Glutamatergic neuron (in vitro differentiated cells): ENCODE results near the gene ZNF652. TPM values are rescaled to one million over a fixed set of nuclear protein-coding genes. Genes with fewer than 3 reads are reported as not detected.

Experiments
- DNase-seq: peaks from one replicate; pipeline ENCODE4 v3.0.0; 2022
- H3K27ac Mint-ChIP-seq: one replicate; pipeline ENCODE4 v1.8.0; 2020; ENCODE audit warnings: mild to moderate bottlenecking, mixed read lengths, inconsistent platforms; ENCODE audit not compliant: unreplicated experiment
- H3K27me3 Mint-ChIP-seq: one replicate; pipeline ENCODE4 v1.8.0; 2020; ENCODE audit warnings: mild to moderate bottlenecking, moderate library complexity, mixed read lengths, inconsistent platforms; ENCODE audit not compliant: unreplicated experiment
- H3K36me3 Mint-ChIP-seq: one replicate; pipeline ENCODE4 v1.8.0; 2020; ENCODE audit warnings: mild to moderate bottlenecking, mixed read lengths, inconsistent platforms; ENCODE audit not compliant: unreplicated experiment
- H3K4me1 Mint-ChIP-seq: one replicate; pipeline ENCODE4 v1.8.0; 2020; ENCODE audit warnings: mild to moderate bottlenecking, low read depth, mixed read lengths, inconsistent platforms; ENCODE audit not compliant: unreplicated experiment
- H3K4me3 Mint-ChIP-seq: one replicate; pipeline ENCODE4 v1.8.0; 2020; ENCODE audit warnings: mild to moderate bottlenecking, mixed read lengths, inconsistent platforms; ENCODE audit not compliant: unreplicated experiment
- H3K9me3 Mint-ChIP-seq: one replicate; pipeline ENCODE4 v1.8.0; 2020; ENCODE audit warnings: mild to moderate bottlenecking, moderate library complexity, mixed read lengths, inconsistent platforms; ENCODE audit not compliant: unreplicated experiment
- long read RNA-seq: library from polyadenylated mRNA; unstranded; transcript quantifications from one replicate; pipeline ENCODE4 v2.0.0, GENCODE V29; 2020; ENCODE audit not compliant: unreplicated experiment
- total RNA-seq: library from RNA; stranded (reverse); fragmentation: NEBNext Ultra II Directional; extraction: Animal tissue kit (Norgen Biotek cat#: 25700); gene quantifications from one replicate; pipeline ENCODE4 v1.2.1, GENCODE V29; 2021; ENCODE audit not compliant: unreplicated experiment
- TF ChIP-seq, protein P1 (sequence below): fragments of 200-600 bp; sonication (generic); IDR thresholded peaks from one replicate; pipeline ENCODE4 v1.5.0; 2021; ENCODE audit not compliant: partially characterized antibody, unreplicated experiment

Gene ZNF652
- total RNA-seq, result 37.4 TPM
- long read RNA-seq, result 0 reads

DNA sequence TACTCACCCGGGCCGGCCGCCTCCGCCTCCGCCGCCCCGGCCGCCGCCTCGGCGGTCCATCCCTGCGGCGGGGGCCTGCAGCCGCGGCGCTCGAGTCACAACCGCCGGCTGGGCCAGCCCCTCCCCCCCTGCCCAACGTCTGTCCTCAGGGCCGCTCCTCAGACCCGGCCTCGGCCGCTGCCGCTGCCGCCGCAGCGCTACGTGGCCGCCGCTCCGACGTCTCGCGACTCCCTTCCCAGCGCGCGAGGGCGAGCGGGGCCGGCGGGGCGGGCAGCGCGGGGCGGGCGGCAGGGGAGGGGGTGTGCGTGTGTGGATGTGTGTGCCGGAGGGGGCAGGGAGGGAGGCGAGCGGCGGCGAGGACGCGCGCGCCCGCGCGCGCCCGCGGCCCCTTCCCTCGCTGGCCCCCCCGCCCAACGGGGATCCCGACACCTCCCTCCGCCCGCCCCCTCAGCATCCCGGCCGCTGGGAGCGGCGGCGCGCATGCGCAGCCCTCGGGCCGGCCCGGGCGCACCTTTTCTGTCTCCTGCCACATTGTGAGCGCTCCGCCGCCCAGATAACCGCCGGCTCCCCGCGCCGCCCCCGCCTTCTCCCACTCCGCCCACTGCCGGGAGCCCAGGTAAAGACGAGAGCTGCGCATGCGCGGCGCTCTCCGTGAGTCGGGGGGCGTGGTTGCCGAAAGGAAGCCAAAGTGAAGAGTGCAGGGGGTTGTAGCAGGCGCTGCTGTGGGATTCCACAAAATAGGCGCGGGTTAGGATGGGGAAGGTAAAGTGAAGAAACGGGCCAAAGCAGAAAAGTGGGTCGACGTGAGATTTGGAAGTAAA is at the start of gene ZNF652:
ZNF652 (minus strand) TSS at position 349 of the 821 bp plus-strand sequence. CDS start 44,525 bp downstream, outside the sequence.
- Mint-ChIP-seq H3K4me3 (peak within 1 kb of the TSS; percentile 98), H3K4me1 (peaks cover 11% of the 10 kb centered on the region), H3K9me3 (peaks cover 6% of the 10 kb centered on the region), H3K27ac (peak within 1 kb of the TSS; percentile 81), H3K36me3 (no peaks in the 10 kb centered on the region), H3K27me3 (peaks cover 10% of the 10 kb centered on the region)
- TF ChIP-seq, protein P1, sequence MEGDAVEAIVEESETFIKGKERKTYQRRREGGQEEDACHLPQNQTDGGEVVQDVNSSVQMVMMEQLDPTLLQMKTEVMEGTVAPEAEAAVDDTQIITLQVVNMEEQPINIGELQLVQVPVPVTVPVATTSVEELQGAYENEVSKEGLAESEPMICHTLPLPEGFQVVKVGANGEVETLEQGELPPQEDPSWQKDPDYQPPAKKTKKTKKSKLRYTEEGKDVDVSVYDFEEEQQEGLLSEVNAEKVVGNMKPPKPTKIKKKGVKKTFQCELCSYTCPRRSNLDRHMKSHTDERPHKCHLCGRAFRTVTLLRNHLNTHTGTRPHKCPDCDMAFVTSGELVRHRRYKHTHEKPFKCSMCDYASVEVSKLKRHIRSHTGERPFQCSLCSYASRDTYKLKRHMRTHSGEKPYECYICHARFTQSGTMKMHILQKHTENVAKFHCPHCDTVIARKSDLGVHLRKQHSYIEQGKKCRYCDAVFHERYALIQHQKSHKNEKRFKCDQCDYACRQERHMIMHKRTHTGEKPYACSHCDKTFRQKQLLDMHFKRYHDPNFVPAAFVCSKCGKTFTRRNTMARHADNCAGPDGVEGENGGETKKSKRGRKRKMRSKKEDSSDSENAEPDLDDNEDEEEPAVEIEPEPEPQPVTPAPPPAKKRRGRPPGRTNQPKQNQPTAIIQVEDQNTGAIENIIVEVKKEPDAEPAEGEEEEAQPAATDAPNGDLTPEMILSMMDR, result no peak
- peak; percentile 89 for DNase-seq

DNA sequence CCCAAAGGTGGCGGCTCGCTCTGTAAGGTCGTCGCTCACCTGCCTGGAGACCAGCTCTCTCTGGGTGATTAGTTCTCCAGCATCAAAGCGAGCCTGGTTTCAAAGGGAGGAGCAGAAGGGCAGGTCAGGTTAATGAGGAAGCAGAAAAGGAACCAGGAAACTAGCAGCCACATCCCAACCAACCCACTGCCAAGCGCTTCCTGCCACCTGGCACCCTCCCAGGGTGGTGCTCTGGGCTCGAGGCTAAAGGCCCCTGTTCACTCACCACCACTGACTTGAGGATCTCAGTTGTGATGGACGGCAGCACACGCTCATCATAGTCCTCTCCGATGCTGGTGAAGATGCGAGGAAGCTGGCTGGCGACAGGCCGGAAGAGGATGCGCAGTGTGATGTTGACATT is 47.0 kb upstream of the ZNF652 start:
- H3K9me3 Mint-ChIP-seq, result peaks cover 3% of the 10 kb centered on the region
- H3K27ac Mint-ChIP-seq, result no peak overlapping the region
- TF ChIP-seq, protein P1, result no peak
- no peak for DNase-seq
- peaks cover 2% of the 10 kb centered on the region for H3K4me1 Mint-ChIP-seq
- no peaks in the 10 kb centered on the region for H3K36me3 Mint-ChIP-seq
- H3K27me3 Mint-ChIP-seq, result no peaks in the 10 kb centered on the region
- H3K4me3 Mint-ChIP-seq, result no peak overlapping the region

DNA sequence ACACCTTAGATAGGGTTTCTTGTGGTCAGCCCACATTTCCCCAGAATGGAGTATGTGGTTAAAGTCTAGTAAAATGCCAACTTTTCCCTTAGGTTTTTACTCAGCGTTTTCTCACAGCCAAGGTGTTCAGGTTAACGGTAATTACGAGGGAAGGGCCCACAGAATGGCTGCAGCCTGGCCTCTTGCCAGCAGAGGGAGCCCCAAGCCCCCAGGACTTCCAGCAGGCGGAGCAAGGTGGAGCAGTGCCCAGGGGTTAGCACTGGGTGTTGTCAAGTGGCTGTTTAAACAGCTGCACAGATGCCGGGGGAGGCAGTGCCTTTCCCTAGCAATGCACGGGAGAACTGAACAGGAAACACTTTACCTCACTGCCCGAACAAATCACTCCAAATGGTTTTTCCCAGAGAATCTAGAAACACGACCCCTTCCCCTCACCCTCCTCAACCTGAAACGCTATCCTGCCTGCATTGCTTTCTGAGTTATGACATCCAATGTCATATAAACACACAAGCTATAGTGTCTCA is 46.0 kb upstream of the ZNF652 start:
- Mint-ChIP-seq H3K36me3 (no peaks in the 10 kb centered on the region), H3K4me3 (no peak overlapping the region), H3K9me3 (peaks cover 3% of the 10 kb centered on the region), H3K27me3 (no peaks in the 10 kb centered on the region), H3K4me1 (no peaks in the 10 kb centered on the region), H3K27ac (no peak overlapping the region)
- peak; percentile 90 for DNase-seq
- TF ChIP-seq, protein P1, result peak; percentile 95

DNA sequence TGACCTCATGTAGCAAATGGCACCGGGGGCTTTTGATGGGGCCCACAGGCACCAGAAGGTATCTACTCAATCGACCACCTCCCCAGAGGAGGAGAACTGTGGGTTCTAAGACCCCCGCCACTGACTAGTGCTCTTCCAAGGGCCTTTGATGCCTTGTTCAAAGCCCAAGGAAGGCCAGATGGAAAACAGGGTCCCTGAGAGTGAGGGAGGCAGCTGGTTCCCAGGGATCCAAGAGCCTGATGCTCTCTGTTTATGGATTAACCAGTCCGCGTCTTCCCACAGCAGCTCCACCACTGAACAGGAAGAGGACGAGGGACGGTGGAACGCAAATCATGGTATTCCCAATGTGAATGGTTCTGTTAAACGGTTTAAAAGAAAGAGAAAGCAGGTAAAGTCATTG is 45.0 kb upstream of the ZNF652 start:
- no peak overlapping the region for H3K4me3 Mint-ChIP-seq
- H3K27ac Mint-ChIP-seq, result no peak overlapping the region
- H3K27me3 Mint-ChIP-seq, result no peaks in the 10 kb centered on the region
- no peaks in the 10 kb centered on the region for H3K4me1 Mint-ChIP-seq
- peaks cover 3% of the 10 kb centered on the region for H3K9me3 Mint-ChIP-seq
- DNase-seq, result no peak
- no peaks in the 10 kb centered on the region for H3K36me3 Mint-ChIP-seq
- TF ChIP-seq, protein P1, result no peak
